Peyer's patch (tissue), 4 donors: Measurements from ENCODE around the gene ZNF275. TPM values are rescaled to one million over a fixed set of nuclear protein-coding genes. Genes with fewer than 3 reads are reported as not detected.

ENCODE experiments used
- DNase-seq, 3 donors: peaks; one replicate each; pipeline ENCODE4 v3.0.0-alpha.2; 2017 to 2019
- H3K27ac ChIP-seq, 4 donors: fragments of 200-600 bp; sonication (generic); one replicate each; pipeline ENCODE4 v1.5.1; 2016 to 2019
- H3K27me3 ChIP-seq, 2 donors: fragments of 200-600 bp; sonication (generic); one replicate each; pipeline ENCODE4 v1.5.1; 2019
- H3K36me3 ChIP-seq, 3 donors: fragments of 200-600 bp; sonication (generic); one replicate each; pipeline ENCODE4 v1.5.1; 2016 to 2019
- H3K4me1 ChIP-seq, 4 donors: fragments of 200-600 bp; sonication (generic); one replicate each; pipeline ENCODE4 v1.5.1; 2016 to 2019
- H3K4me3 ChIP-seq, 4 donors: fragments of 200-600 bp; sonication (generic); 1 replicate in 3 of 4; 2 replicates in 1 of 4; pipeline ENCODE4 v1.5.1; 2016 to 2019; ENCODE audit warnings: mild to moderate bottlenecking in 1 of 4
- H3K9me3 ChIP-seq, 4 donors: fragments of 200-600 bp; sonication (generic); one replicate each; pipeline ENCODE4 v1.5.1; 2016 to 2019; ENCODE audit warnings: mild to moderate bottlenecking in 1 of 4
- POLR2A ChIP-seq, 2 donors: fragments of 450-650 bp; IDR thresholded peaks; one replicate each; pipeline ENCODE4 v1.5.1; 2017; ENCODE audit warnings: antibody characterized with exemption in 2 of 2, mild to moderate bottlenecking in 2 of 2, moderate library complexity in 2 of 2
- total RNA-seq, 4 donors: library from RNA; depleted of rRNA; stranded (reverse); fragments of >200 nt; gene quantifications; one replicate each; pipeline ENCODE4 v1.1.0, GENCODE V29; 2016
- TF ChIP-seq, protein P1 (sequence below), 6 experiments: fragments of 450-650 bp in 4 of 6; fragments of 200-600 bp in 2 of 6; sonication (generic) in 1 of 6; IDR thresholded peaks; one replicate each; pipeline ENCODE4 v1.5.1; 2017 to 2019; ENCODE audit warnings: antibody characterized with exemption in 6 of 6, mild to moderate bottlenecking in 3 of 6, moderate library complexity in 1 of 6

The ZNF275 gene
- total RNA-seq, 4 donors from 2014 or later = 4.0 to 12.4 (median 7.2) TPM

DNA sequence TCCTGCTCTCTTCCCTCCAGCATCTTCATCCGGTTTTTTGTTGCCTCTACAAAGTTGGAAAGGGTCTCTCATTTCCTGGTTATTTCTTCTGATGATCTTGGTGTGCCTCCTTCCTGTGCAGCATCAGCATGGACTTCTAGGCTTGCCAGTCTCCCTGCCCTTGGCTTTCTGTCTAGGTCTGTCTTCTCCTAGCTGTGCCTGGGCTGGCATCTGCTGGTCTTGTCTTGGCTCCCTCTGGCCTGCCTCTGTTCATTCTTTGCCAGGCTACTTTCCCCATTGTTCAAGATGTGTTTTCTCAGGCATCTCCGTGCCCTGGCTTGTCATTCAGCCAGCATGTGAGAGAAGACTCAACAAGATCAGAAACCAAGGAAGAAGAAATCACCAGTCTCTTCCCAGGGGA lies 9.7 kb downstream of the ZNF275 start:
- H3K27ac ChIP-seq = no peak overlapping the region
- no peaks in the 10 kb centered on the region for H3K4me1 ChIP-seq
- no peaks in the 10 kb centered on the region for H3K27me3 ChIP-seq
- H3K36me3 ChIP-seq = peaks cover 0 to 15% (median 0%) of the 10 kb centered on the region in 3 donors
- H3K9me3 ChIP-seq = no peaks in the 10 kb centered on the region
- no peak for TF ChIP-seq POLR2A (IDR thresholded peaks at IDR 0.05)
- TF ChIP-seq, protein P1, sequence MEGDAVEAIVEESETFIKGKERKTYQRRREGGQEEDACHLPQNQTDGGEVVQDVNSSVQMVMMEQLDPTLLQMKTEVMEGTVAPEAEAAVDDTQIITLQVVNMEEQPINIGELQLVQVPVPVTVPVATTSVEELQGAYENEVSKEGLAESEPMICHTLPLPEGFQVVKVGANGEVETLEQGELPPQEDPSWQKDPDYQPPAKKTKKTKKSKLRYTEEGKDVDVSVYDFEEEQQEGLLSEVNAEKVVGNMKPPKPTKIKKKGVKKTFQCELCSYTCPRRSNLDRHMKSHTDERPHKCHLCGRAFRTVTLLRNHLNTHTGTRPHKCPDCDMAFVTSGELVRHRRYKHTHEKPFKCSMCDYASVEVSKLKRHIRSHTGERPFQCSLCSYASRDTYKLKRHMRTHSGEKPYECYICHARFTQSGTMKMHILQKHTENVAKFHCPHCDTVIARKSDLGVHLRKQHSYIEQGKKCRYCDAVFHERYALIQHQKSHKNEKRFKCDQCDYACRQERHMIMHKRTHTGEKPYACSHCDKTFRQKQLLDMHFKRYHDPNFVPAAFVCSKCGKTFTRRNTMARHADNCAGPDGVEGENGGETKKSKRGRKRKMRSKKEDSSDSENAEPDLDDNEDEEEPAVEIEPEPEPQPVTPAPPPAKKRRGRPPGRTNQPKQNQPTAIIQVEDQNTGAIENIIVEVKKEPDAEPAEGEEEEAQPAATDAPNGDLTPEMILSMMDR (IDR thresholded peaks at IDR 0.05) = no peak
- DNase-seq = no peak
- no peak overlapping the region for H3K4me3 ChIP-seq

DNA sequence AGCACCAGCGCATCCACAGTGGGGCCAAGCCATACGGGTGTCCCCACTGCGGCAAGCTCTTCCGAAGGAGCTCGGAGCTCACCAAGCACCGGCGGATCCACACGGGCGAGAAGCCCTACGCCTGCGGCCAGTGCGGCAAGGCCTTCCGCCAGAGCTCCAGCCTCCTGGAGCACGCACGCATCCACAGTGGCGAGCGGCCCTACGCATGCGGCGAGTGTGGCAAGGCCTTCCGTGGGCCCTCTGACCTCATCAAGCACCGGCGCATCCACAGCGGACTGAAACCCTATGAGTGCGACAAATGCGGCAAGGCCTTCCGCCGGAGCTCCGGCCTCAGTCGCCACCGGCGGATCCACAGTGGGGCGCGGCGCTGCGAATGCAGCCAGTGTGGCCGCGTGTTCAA lies 13.6 kb downstream of the ZNF275 start:
- H3K27me3 ChIP-seq = no peaks in the 10 kb centered on the region
- H3K27ac ChIP-seq = no peak overlapping the region
- H3K4me1 ChIP-seq = no peaks in the 10 kb centered on the region
- no peak overlapping the region for H3K4me3 ChIP-seq
- no peaks in the 10 kb centered on the region for H3K9me3 ChIP-seq
- TF ChIP-seq, protein P1 (IDR thresholded peaks at IDR 0.05) = no peak
- no peak for TF ChIP-seq POLR2A (IDR thresholded peaks at IDR 0.05)
- H3K36me3 ChIP-seq = peaks cover 0 to 15% (median 0%) of the 10 kb centered on the region in 3 donors
- DNase-seq = no peak

- TF ChIP-seq, protein P1 (IDR thresholded peaks at IDR 0.05) = no peak
- TF ChIP-seq POLR2A (IDR thresholded peaks at IDR 0.05) = no peak
- Histone ChIP-seq H3K27ac (no peak overlapping the region), H3K4me3 (no peak overlapping the region), H3K4me1 (no peaks in the 10 kb centered on the region), H3K36me3 (peaks cover 0 to 15% (median 0%) of the 10 kb centered on the region in 3 donors), H3K9me3 (no peaks in the 10 kb centered on the region), H3K27me3 (no peaks in the 10 kb centered on the region)
- no peak for DNase-seq
These were observed 14.5 kb downstream of the ZNF275 start for GRCh38 chrX:153348421-153348820.

GRCh38 chrX:153349952-153350351 lies 16.0 kb downstream of the ZNF275 start:
- Histone ChIP-seq H3K4me3 (no peak overlapping the region), H3K27ac (no peak overlapping the region), H3K4me1 (no peaks in the 10 kb centered on the region), H3K9me3 (no peaks in the 10 kb centered on the region), H3K27me3 (no peaks in the 10 kb centered on the region), H3K36me3 (peaks cover 0 to 5% (median 0%) of the 10 kb centered on the region in 3 donors)
- DNase-seq = no peak
- TF ChIP-seq POLR2A (IDR thresholded peaks at IDR 0.05) = no peak
- TF ChIP-seq, protein P1 (IDR thresholded peaks at IDR 0.05) = no peak

GRCh38 chrX:153351981-153352380 lies 18.0 kb downstream of the ZNF275 start:
- DNase-seq = no peak
- H3K27ac ChIP-seq = no peak overlapping the region
- H3K27me3 ChIP-seq = no peaks in the 10 kb centered on the region
- no peaks in the 10 kb centered on the region for H3K9me3 ChIP-seq
- TF ChIP-seq, protein P1 (IDR thresholded peaks at IDR 0.05) = no peak
- TF ChIP-seq POLR2A (IDR thresholded peaks at IDR 0.05) = no peak
- no peak overlapping the region for H3K4me3 ChIP-seq
- H3K4me1 ChIP-seq = no peaks in the 10 kb centered on the region
- peaks cover 0 to 5% (median 0%) of the 10 kb centered on the region in 3 donors for H3K36me3 ChIP-seq

GRCh38 chrX:153352858-153353257 lies 18.9 kb downstream of the ZNF275 start:
- TF ChIP-seq, protein P1 (IDR thresholded peaks at IDR 0.05) = no peak
- no peak for TF ChIP-seq POLR2A (IDR thresholded peaks at IDR 0.05)
- no peak for DNase-seq
- H3K9me3 ChIP-seq = peaks cover 0 to 1% (median 0%) of the 10 kb centered on the region in 4 donors
- H3K4me3 ChIP-seq = no peak overlapping the region
- no peaks in the 10 kb centered on the region for H3K4me1 ChIP-seq
- H3K27me3 ChIP-seq = no peaks in the 10 kb centered on the region
- H3K27ac ChIP-seq = no peak overlapping the region
- no peaks in the 10 kb centered on the region for H3K36me3 ChIP-seq
